H4 (cell line): Measurements from ENCODE around the gene CLBA1. TPM values are rescaled to one million over a fixed set of nuclear protein-coding genes. Genes with fewer than 3 reads are reported as not detected.
"Not testable (repeated sequence)": the region's sequence is repeated elsewhere in the genome, so short reads cannot be mapped to it uniquely, and the experiment has no call there.

Experiments used
- DNase-seq: peaks from one replicate; pipeline ENCODE4 v3.0.0-alpha.2; 2015; ENCODE audit warnings: low spot score
- total RNA-seq: library from RNA; depleted of rRNA; stranded (reverse); fragments of >200 nt; shearing (Covaris generic); gene quantifications from 2 replicates; pipeline ENCODE4 v1.2.3, GENCODE V29; 2014

Gene CLBA1
- total RNA-seq, 1 experiment from 2014 or later, result 4.4 TPM

DNA sequence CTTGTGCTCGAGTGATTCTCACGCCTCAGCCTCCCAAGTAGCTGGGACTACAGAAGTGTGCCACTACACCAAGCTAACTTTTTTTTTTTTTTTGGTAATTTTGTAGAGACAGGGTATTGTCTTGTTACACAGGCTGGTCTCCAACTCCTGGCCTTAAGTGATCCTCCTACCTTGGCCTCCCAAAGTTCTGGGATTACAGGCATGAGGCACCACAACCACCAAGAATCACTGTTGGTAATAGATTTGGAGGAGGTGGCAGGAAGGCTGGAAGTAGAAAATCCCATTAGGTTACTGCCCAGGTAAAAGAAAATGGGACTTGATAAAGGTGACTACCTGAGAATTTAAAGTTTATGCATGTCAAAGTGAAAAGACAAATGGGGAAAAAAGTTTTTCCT, 36.7 kb downstream of the CLBA1 start:
- no peak for DNase-seq

GRCh38 chr14:105023144-105023543, 37.6 kb downstream of the CLBA1 start:
- DNase-seq, result no peak

DNA sequence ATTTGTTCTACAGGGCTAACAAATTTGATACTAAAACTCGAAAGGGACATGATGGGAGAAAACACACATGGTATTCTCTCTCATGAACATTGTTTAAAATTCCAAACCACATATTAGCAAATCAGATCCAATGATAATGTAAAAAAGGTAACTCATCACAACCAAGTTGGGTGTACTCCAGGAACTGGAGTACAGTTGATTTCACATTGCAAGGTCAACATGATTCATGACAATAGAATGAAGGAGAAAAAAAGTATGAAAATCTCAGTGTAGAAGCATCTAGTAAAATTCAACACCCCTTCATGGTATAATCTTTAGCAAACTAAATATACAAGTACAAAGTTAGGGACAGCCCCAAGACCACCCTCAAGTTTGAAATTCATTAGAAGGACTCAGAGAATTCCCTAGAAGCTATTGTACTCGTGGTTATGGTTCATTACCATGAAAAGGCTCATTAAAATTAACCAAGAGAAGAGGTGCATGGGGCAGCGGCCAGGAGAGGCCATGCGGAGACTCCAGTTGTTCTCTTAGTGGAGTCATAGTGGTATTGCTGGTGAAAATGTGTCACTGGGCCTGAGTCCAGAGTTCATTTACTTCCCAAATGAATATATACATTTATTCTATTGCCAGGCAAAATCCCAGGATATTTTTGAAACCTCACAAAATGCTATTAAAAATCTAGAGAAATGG, 38.3 kb downstream of the CLBA1 start:
- DNase-seq, result no peak

DNA sequence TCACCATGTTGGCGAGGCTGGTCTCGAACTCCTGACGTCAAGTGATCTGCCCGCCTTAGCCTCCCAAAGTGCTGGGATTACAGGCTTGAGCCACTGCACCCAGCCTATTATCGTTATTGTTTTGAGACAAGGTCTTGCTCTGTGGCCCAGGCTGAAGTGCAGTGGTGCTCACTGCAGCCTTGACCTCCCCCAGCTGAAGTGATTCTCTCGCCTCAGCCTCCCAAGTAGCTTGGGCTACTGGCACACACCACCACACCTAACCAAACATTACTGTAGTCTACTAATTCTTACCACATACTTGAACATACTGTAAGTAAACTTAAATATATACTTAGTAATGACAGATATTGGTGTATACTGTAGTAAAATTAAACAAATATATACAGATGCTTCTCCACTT, 39.8 kb downstream of the CLBA1 start:
- no peak for DNase-seq

GRCh38 chr14:105026033-105026785, 40.6 kb downstream of the CLBA1 start:
- DNase-seq, result no peak

- peak; percentile 82 for DNase-seq
Observed at GRCh38 chr14:105026802-105027563, 41.4 kb downstream of the CLBA1 start.

GRCh38 chr14:105027718-105028117, 42.1 kb downstream of the CLBA1 start:
- DNase-seq, result not testable (repeated sequence)

GRCh38 chr14:105028251-105028927, 42.8 kb downstream of the CLBA1 start:
- DNase-seq, result peak; percentile 62

- no peak for DNase-seq
Observed at GRCh38 chr14:105029402-105029801, 43.8 kb downstream of the CLBA1 start.

- DNase-seq, result no peak
Observed at GRCh38 chr14:105030194-105030593, 44.6 kb downstream of the CLBA1 start.

GRCh38 chr14:105030836-105031396, 45.3 kb downstream of the CLBA1 start:
- DNase-seq, result no peak

- not testable (repeated sequence) for DNase-seq
Observed at GRCh38 chr14:105032451-105032901, 46.9 kb downstream of the CLBA1 start.

DNA sequence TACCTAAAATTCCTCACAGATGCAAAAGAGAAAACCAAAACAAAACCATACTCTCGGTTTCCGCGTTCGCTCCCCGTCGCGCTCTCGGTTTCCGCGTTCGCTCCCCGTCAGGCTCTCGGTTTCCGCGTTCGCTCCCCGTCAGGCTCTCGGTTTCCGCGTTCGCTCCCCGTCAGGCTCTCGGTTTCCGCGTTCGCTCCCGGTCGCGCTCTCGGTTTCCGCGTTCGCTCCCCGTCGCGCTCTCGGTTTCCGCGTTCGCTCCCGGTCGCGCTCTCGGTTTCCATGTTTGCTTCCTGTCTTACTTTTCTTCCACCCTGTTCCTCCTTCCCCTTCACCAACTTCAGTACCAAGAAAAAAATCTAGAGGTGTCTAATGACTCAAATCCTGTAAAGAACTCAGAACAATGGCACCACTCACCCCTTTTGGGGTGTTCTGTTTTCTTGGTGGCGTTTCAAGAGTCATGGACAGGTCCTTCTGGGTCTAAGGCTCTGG, 47.9 kb downstream of the CLBA1 start:
- not testable (repeated sequence) for DNase-seq

DNA sequence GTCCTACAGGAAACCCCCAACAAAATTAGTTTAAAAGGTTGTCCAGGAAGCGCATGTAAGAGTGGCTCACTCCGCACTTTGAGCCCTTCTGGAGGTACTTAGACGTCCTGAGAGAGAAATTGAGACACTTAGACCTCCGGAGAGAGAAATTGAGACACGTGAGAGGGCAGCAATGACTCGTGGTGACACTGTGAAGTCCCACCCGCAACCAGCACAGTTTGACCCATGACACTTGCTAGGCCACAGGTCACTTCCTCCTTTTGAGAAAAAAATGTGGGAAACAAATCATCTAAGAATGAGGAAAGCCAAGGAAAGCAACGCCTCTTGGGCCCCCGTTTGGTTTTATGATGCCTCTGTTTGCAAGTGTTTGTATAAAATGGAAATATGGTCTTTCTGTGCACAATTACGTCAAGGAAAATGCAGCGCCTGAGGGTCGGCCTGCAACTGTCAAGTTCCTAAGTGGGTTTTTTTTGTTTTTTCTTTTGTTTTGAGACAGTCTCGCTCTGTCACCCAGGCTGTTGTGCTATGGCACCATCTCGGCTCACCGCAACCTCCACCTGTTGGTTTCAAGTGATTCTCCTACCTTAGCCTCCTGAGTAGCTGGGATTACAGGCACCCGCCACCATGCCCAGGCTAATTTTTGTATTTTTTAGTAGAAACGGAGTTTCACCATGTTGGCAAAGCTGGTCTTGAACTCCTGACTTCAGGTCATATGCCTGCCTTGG, 48.9 kb downstream of the CLBA1 start:
- DNase-seq, result no peak

- DNase-seq, result not testable (repeated sequence)
Observed at GRCh38 chr14:105035616-105036015, 50.0 kb downstream of the CLBA1 start.

DNA sequence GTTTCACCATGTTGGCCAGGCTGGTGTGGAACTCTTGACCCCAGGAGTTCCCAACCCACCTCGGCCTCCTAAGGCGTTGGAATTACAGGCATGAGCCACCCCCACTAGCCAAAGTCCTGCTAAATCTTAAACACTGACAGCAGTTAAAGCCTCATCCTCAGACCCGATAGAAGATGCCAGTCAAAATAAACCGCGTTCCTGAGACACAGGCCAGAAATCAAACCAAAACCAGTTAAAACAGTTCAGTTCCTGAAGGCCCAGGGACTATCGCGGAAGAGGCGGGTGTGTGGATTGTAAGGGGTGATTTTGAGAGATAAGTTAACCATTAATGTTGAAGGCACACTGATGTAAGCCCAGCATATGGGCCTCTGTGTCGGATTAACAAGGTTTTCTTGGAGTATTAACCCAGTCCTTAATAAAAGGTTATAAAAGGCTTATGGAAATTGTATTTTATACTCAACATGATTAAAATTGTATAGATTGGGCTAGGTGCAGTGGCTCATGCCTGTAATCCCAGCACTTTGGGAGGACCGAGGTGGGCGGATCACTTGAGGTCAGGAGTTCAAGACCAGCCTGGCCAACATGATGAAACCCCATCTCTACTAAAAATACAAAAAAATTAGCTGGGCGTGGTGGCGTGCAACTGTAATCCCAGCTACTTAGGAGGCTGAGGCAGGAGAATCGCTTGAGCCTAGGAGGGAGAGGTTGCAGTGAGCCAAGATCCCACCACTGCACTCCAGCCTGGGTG, 54.0 kb downstream of the CLBA1 start:
- no peak for DNase-seq

DNA sequence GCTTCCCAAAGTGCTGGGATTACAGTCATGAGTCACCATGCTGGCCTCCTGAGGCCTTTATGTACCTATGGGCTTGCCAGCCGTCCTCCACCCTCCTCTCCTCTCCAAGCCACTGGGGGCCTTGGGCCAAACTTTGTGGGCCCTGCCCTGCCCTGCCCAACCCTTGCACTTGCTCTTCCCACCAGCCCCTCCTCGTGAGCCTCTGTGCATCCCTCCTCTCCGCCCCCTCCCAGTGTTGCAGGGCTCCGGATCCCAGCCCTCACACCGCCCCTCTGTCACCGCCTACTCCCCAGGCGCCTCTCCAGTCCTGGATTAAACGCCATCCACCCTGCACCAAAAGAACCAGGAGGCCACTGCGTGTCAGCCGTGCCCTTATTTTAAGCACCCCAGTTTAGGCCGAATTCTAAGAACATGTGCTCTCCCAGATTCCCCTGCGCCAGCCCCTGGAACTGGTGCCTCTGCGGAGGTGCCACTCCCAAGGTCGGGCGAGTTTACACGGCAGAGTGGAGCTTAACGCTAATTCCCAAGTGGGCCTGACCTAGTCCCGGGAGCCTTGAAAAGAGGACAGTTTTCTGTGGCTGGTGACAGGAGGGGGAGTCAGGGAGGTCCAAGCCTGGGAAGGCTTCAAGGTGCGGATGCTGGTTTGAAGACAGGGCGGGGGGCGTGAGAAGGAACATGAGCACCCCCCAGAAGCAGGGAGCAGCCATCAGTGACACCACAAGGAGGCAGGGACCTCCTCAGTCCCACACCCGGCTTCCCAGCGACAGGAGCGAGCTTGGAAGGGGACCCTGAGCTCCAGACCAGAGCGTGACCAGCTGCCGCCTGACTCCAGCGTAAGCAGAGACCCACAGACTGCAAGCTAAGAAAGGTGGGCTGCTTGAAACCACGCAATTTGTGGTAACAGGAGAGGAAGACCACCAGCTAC, 56.5 kb downstream of the CLBA1 start:
- DNase-seq, result no peak

DNA sequence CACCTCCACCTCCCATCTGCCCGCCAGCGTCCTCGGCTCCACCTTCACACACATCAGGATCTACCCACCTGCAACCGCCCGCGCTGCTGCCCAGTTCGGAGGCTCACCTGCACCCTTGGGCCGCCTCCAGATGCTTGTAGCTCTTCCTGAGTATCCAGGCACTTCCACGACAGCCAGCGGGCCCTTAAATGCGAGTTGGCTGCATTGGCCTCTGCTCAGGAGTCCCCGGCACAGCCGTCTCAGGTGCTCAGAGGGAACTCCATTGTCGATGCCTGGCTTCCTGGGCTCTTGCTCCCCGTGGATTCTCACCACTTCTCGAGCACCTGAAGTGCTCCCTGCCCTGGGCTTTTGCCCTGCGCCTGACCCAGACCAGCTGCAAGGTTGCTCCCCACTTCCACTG, 57.2 kb downstream of the CLBA1 start:
- DNase-seq, result no peak

GRCh38 chr14:105043641-105044040, 58.1 kb downstream of the CLBA1 start:
- DNase-seq, result no peak
